HEK293T (cell line): Measurements from ENCODE around the gene CRIP1.

ENCODE experiments used
- ARNT ChIP-seq: fragments of 450-650 bp; IDR thresholded peaks from 2 replicates; pipeline ENCODE4 v1.6.1; 2017; ENCODE audit warnings: mild to moderate bottlenecking
- BHLHE40 ChIP-seq: fragments of 450-650 bp; IDR thresholded peaks from 2 replicates; pipeline ENCODE4 v1.6.1; 2016; ENCODE audit warnings: mild to moderate bottlenecking, moderate library complexity, borderline replicate concordance
- ELF4 ChIP-seq: fragments of 450-650 bp; IDR thresholded peaks from 2 replicates; pipeline ENCODE4 v1.6.1; 2017; ENCODE audit warnings: antibody characterized with exemption
- FOXA1 ChIP-seq: fragments of 450-650 bp; IDR thresholded peaks from 2 replicates; pipeline ENCODE4 v1.6.1; 2016; ENCODE audit warnings: mild to moderate bottlenecking
- FOXK2 ChIP-seq: fragments of 450-650 bp; IDR thresholded peaks from 2 replicates; pipeline ENCODE4 v1.6.1; 2016; ENCODE audit warnings: mild to moderate bottlenecking
- FOXM1 ChIP-seq: fragments of 450-650 bp; IDR thresholded peaks from 2 replicates; pipeline ENCODE4 v1.6.1; 2017; ENCODE audit warnings: mild to moderate bottlenecking, borderline replicate concordance
- HDGF ChIP-seq: fragments of 450-650 bp; IDR thresholded peaks from 2 replicates; pipeline ENCODE4 v1.6.1; 2017; ENCODE audit warnings: antibody characterized with exemption, borderline replicate concordance
- L3MBTL2 ChIP-seq: fragments of 450-650 bp; conservative IDR thresholded peaks from 2 replicates; pipeline ENCODE4 v1.6.1; 2016; ENCODE audit warnings: mild to moderate bottlenecking
- NFRKB ChIP-seq: fragments of 450-650 bp; IDR thresholded peaks from 2 replicates; pipeline ENCODE4 v1.6.1; 2016; ENCODE audit warnings: mild to moderate bottlenecking, moderate library complexity
- SP1 ChIP-seq: fragments of 450-650 bp; IDR thresholded peaks from 2 replicates; pipeline ENCODE4 v1.6.1; 2017
- SUZ12 ChIP-seq: fragments of 450-650 bp; IDR thresholded peaks from 2 replicates; pipeline ENCODE4 v1.6.1; 2016; ENCODE audit warnings: mild to moderate bottlenecking
- ZNF384 ChIP-seq: fragments of 450-650 bp; IDR thresholded peaks from 2 replicates; pipeline ENCODE4 v1.6.1; 2016
- TF ChIP-seq, protein P1 (sequence below): fragments of 450-650 bp; IDR thresholded peaks from 2 replicates; pipeline ENCODE4 v1.6.1; 2016

DNA sequence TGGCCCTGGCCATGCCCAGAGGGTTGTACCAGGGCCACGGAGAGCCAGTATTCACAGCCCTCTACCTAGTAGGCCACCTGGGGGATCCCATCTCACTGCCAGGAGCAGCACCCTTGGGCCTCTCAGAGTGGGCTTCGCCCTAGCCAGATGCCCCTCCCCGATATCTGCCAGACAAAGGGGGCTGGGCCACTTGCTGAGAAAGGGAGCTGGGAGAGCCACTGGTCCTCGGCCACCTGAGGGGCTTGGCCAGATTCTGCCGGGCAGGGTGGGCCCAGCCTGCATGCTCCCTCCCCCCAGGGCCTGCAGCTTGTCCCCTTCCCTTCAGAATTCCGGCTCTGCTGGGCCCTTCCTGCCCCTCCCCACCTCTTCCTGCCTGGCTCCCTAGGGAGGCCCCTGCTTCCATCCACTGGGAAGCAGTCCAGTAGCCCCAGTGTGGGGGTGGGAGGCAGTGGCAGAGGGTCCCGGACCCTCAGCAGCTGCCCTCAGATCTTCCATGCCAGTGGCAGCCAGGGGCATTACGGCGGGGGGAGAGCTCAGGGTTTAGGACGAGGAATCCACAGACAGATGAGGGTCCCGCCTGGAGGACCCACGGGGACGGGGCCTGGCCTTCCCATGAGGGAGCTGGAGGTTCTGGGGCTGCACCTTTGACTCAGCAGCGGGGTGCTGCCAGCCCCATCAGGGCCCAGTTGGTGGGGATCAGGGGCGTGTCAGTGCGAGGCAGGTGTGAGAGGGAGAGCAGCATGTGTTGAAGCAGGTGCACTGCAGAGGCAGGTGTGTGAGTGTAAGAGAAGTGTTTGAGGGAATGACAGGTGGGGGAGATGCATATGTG lies 9.6 kb upstream of the CRIP1 start:
- TF ChIP-seq ZNF384 (no peak), ARNT (no peak), FOXK2 (no peak), ELF4 (no peak), NFRKB (no peak), FOXA1 (no peak), SP1 (no peak), L3MBTL2 (no peak), SUZ12 (no peak), HDGF (no peak), FOXM1 (no peak), BHLHE40 (no peak)
- TF ChIP-seq, protein P1, sequence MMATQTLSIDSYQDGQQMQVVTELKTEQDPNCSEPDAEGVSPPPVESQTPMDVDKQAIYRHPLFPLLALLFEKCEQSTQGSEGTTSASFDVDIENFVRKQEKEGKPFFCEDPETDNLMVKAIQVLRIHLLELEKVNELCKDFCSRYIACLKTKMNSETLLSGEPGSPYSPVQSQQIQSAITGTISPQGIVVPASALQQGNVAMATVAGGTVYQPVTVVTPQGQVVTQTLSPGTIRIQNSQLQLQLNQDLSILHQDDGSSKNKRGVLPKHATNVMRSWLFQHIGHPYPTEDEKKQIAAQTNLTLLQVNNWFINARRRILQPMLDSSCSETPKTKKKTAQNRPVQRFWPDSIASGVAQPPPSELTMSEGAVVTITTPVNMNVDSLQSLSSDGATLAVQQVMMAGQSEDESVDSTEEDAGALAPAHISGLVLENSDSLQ, result no peak
